ENCODE measurements around the gene DAPK1. TPM values are rescaled to one million over a fixed set of nuclear protein-coding genes. Genes with fewer than 3 reads are reported as not detected.

DAPK1 gene
- total and polyA plus RNA-seq, 8 donors = 29.1 to 98.7 (median 45.4) TPM

- no peaks in the 10 kb centered on the region for H3K9me3 ChIP-seq
- FAIRE-seq (no peak), ATAC-seq (no peak), DNase-seq (no peak)
- intact Hi-C loops (cut with DNase I) = no loop called here
- H3K4me3 ChIP-seq = no peak overlapping the region
- 93 to 96% methylated on average over 2 of the region's 2 CpGs for WGBS, 2 donors
- no peaks in the 10 kb centered on the region for H3K4me1 ChIP-seq
- H3K27me3 ChIP-seq = no peaks in the 10 kb centered on the region
- no peak overlapping the region for H3K27ac ChIP-seq
- TF ChIP-seq, protein P1, sequence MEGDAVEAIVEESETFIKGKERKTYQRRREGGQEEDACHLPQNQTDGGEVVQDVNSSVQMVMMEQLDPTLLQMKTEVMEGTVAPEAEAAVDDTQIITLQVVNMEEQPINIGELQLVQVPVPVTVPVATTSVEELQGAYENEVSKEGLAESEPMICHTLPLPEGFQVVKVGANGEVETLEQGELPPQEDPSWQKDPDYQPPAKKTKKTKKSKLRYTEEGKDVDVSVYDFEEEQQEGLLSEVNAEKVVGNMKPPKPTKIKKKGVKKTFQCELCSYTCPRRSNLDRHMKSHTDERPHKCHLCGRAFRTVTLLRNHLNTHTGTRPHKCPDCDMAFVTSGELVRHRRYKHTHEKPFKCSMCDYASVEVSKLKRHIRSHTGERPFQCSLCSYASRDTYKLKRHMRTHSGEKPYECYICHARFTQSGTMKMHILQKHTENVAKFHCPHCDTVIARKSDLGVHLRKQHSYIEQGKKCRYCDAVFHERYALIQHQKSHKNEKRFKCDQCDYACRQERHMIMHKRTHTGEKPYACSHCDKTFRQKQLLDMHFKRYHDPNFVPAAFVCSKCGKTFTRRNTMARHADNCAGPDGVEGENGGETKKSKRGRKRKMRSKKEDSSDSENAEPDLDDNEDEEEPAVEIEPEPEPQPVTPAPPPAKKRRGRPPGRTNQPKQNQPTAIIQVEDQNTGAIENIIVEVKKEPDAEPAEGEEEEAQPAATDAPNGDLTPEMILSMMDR (IDR thresholded peaks at IDR 0.05) = no peak
- peaks cover 0 to 16% (median 0%) of the 10 kb centered on the region in 3 donors for H3K36me3 ChIP-seq
These were observed 125.3 kb downstream of the DAPK1 start for GRCh38 chr9:87622923-87623322.

DNA sequence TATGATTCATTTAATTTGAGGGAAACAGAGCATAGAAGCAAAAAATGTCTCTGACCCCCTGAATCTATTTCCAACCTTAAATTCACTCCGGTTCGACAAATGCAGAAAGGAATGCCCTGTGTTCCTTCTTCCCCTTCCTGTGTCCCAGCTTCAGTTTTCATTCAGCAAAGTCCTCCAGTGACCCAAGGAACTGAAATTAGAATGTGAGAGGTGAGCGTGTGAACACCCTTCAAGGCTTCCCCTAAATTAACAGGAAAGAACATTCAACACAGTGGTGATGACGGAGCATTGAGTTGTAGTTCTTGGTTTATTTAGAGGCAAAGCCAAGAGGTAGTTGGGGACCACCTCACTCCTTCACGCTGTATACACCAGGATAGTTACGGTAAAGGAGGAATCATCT lies 130.7 kb downstream of the DAPK1 start:
- TF ChIP-seq, protein P1 (IDR thresholded peaks at IDR 0.05) = no peak

DNA sequence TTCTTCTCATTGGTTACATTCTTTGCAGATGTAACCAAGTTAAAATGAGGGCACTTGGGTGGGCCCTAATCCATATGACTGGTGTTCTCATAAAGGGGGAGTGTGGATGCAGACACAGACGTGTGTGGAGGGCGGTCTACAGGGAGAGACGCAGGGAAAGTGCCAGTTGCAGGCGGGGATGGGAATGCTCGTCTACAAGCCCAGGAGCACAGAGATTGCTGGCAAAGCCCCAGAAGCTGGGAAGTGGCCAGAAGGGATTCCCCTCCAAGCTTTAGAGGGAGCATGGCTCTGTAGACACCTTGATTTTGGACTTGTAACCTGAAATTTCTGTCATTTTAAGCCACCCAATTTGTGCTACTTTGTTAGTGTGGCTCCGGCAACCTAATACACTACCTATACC lies 131.4 kb downstream of the DAPK1 start:
- Histone ChIP-seq H3K27ac (no peak overlapping the region), H3K36me3 (peaks cover 0 to 14% (median 0%) of the 10 kb centered on the region in 3 donors), H3K27me3 (no peaks in the 10 kb centered on the region), H3K4me1 (no peaks in the 10 kb centered on the region), H3K9me3 (no peaks in the 10 kb centered on the region), H3K4me3 (no peak overlapping the region)
- intact Hi-C loops (cut with DNase I) = no loop called here
- no peak for FAIRE-seq
- WGBS, 2 donors = 92 to 93% methylated on average over 6 of the region's 6 CpGs
- TF ChIP-seq, protein P1 (IDR thresholded peaks at IDR 0.05) = no peak
- DNase-seq = no peak
- no peak for ATAC-seq

More for the DNA sequence above, 130.7 kb downstream of the DAPK1 start:
- no peaks in the 10 kb centered on the region for H3K4me1 ChIP-seq
- no peak for ATAC-seq
- 92 to 96% methylated on average over 6 of the region's 6 CpGs for WGBS, 2 donors
- no peaks in the 10 kb centered on the region for H3K27me3 ChIP-seq
- DNase-seq = no peak
- H3K36me3 ChIP-seq = peaks cover 0 to 16% (median 0%) of the 10 kb centered on the region in 3 donors
- FAIRE-seq = no peak
- no peak overlapping the region for H3K27ac ChIP-seq
- intact Hi-C loops (cut with DNase I) = no loop called here
- no peaks in the 10 kb centered on the region for H3K9me3 ChIP-seq
- no peak overlapping the region for H3K4me3 ChIP-seq

DNA sequence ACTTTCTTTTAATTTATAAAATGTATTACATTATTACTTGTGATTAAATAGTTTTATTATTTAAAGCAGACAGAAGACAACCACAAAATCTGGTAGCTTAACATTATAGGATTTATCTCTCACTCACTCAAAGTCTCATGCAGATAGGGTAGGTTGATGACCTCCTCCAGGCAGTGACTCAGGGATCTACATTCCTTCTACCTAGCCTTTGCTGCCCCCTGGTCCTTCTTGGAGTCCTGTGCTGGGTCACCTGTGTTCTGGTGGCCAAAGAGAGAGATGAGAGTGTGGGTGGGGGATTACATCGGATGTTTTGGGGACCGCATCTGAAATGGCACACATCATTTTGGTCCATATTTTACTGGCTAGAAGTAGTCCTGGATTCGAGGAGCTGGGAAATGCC lies 132.6 kb downstream of the DAPK1 start:
- Histone ChIP-seq H3K27me3 (no peaks in the 10 kb centered on the region), H3K9me3 (no peaks in the 10 kb centered on the region), H3K4me3 (no peak overlapping the region), H3K27ac (no peak overlapping the region), H3K36me3 (peaks cover 0 to 4% (median 0%) of the 10 kb centered on the region in 3 donors), H3K4me1 (no peaks in the 10 kb centered on the region)
- intact Hi-C loops (cut with DNase I) = no loop called here
- FAIRE-seq (no peak), DNase-seq (no peak), ATAC-seq (no peak)
- TF ChIP-seq, protein P1 (IDR thresholded peaks at IDR 0.05) = no peak
- WGBS, 2 donors = 93 to 97% methylated on average over 3 of the region's 3 CpGs

DNA sequence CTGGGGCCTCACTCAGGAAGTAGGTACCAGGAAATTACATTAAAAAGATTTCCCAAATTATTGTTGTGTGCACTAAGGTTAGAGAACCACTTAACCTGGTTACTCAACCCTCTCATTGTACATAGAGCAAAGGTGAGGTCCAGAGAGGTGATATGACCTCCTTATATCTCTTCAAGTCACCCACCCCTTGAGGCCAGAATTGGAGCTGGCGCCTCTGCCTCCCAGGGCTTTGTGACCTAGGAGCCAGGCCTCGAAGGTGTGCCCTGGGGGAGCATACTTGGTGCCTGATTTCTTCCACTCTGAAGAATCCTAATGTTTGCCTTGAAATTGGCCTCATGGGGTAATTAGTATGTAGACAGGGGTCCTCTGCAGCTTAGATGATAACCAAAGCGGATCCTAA lies 133.2 kb downstream of the DAPK1 start:
- DNase-seq = no peak
- ATAC-seq = no peak
- 95 to 96% methylated on average over 3 of the region's 3 CpGs for WGBS, 2 donors
- TF ChIP-seq, protein P1 (IDR thresholded peaks at IDR 0.05) = no peak
- intact Hi-C loops (cut with DNase I) = no loop called here
- H3K4me3 ChIP-seq = no peak overlapping the region
- FAIRE-seq = no peak
- no peaks in the 10 kb centered on the region for H3K4me1 ChIP-seq
- H3K27me3 ChIP-seq = no peaks in the 10 kb centered on the region
- H3K27ac ChIP-seq = no peak overlapping the region
- peaks cover 0 to 4% (median 0%) of the 10 kb centered on the region in 3 donors for H3K36me3 ChIP-seq
- no peaks in the 10 kb centered on the region for H3K9me3 ChIP-seq
